IPS-11a (cell line): ENCODE measurements around the gene ACTL6B.

ENCODE experiments used
- H3K4me3 ChIP-seq: one replicate; pipeline ENCODE4 v1.5.1; 2013; ENCODE audit warnings: low read depth, low read length, control low read depth

The ACTL6B gene

GRCh38 chr7:100683659-100684533 lies 27.6 kb upstream of the ACTL6B start:
- no peak overlapping the region for H3K4me3 ChIP-seq

- no peak overlapping the region for H3K4me3 ChIP-seq
Measured at GRCh38 chr7:100682991-100683658, 26.9 kb upstream of the ACTL6B start.

GRCh38 chr7:100682228-100682741 lies 26.0 kb upstream of the ACTL6B start:
- H3K4me3 ChIP-seq = no peak overlapping the region

- no peak overlapping the region for H3K4me3 ChIP-seq
Measured at GRCh38 chr7:100681491-100682227, 25.4 kb upstream of the ACTL6B start.

DNA sequence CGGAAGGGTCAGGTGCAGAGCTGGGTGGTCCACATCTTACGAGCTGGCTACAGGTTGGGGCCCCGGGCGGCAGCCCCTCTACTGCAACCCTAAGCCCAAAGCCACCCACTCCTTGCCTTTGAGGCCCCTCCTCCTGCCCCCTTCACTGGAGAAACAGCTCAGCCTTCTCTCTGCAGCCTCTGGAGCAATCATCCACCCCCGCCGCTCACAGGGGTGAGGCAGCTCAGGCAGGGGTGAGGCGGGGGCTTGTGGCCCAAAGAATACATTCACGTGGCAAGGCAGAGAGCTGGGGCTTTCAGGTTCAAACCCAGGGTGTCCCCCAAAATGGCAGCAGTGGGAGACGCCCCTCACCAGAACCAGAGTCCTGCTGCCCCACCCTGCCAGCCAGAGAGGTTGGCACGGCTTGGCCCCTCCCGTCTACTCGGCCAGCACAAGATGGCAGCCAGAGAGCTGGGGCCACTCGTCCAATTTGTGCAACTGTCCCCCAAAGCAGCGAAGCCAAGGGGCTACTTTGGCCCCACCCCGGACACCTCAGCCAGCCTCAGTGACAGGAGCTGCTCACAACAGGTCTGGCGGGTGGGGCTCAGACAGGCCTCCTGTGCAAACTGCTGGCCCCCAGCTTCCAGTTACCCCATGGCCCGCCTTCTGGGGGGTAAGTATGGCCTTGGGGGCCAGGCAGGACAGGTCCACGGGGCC lies 24.5 kb upstream of the ACTL6B start:
- H3K4me3 ChIP-seq = no peak overlapping the region

GRCh38 chr7:100679927-100680575 lies 23.8 kb upstream of the ACTL6B start:
- no peak overlapping the region for H3K4me3 ChIP-seq

DNA sequence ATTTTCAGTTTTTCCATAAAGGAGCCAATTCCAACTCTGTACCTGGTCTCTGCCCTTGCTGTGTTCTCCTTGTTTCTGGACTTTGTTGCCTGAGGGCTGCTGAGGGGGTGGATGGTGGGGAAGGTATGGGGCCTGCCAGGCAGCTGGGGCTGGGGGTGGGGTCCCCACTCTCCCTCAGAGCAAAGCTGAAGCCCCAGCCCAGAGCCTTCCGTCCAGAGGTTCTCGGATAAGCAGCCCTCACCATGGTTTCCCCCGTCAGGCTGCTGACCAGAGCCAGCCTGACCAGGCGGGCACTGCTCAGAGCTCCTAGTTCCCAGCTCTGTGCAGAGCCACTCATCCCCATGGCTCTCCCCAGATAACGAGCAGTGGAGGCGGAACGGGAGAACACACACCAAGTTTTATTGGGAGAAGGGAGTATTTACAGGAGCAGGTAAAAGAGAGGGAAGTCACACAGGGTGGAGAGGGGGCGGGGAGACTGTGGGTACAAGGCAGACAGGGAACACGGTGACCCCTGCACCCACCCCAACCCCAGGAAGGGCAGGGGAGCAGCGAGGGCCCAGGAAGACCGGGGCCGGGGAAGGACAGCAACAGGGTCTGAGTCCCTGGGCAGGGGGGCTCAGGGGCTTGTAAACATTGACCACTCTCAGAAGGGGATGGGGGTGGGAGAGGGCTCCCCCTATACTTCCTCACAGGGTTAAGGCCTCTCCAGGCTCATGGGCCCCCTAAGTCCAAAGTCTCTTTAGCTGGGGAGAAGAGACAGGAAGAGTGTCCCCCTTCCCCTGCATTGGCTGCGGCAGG lies 23.1 kb upstream of the ACTL6B start:
- no peak overlapping the region for H3K4me3 ChIP-seq

GRCh38 chr7:100678291-100678984 lies 22.2 kb upstream of the ACTL6B start:
- H3K4me3 ChIP-seq = no peak overlapping the region

DNA sequence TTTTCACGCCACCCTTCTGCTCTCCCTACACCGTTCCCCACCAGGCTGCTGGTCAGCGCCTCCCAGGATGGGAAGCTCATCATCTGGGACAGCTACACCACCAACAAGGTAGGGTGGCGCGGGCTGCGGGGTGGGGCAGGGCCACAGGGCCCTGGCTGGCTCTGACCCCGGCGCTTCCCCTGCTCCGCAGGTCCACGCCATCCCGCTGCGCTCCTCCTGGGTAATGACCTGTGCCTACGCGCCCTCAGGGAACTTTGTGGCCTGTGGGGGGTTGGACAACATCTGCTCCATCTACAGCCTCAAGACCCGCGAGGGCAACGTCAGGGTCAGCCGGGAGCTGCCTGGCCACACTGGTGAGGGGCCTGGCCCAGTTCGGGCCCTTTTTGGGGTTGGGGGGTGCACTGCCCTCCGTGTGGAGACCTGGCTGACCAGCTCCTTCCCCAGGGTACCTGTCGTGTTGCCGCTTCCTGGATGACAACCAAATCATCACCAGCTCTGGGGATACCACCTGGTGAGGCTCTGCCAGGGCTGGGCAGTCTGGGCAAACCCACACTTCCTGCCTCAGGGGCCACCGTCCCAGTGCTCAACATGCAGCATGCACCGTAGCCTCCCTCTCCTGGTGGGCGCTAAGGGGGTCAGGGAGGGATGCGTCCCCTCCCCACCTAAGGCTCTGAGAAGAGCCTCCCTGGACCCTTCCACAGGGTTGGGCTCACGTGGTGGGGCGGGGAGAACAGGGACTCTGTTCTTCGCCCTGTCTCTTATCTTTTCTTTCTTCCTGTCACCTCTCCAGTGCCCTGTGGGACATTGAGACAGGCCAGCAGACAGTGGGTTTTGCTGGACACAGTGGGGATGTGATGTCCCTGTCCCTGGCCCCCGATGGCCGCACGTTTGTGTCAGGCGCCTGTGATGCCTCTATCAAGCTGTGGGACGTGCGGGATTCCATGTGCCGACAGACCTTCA lies 21.3 kb upstream of the ACTL6B start:
- no peak overlapping the region for H3K4me3 ChIP-seq

DNA sequence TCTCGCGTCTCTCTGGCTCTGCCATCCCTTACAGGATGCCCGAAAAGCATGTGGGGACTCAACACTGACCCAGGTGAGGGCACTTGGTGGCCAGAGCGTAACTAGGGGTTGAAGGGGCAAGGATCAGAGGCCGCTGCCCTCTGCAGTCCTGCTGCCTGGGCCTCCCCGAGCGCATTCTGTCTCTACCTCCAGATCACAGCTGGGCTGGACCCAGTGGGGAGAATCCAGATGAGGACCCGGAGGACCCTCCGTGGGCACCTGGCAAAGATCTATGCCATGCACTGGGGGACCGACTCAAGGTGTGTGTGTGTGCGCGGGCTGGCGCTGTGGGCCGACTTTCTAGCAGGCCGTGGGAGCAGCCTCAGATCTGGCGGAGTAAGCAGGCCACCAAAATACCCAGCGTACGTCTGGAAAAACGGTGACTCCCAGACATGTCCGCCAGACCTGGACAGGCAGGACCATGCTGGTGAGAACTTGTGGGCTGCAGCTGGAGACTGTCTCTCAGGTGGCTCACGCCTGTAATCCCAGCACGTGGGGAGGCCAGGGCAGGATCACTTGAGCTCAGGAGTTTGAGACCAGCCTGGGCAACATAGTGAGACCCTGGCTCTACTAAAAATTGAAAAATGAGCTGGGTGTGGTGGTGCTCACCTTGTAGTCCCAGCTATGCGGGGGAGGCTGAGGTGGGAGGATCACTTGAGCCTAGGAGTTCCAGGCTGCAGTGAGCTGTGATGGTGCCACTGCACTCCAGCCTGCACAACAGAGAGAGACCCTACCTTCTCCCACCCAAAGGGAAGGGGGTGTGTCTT lies 20.5 kb upstream of the ACTL6B start:
- peak overlapping the region; percentile 8 for H3K4me3 ChIP-seq

GRCh38 chr7:100675581-100676350 lies 19.5 kb upstream of the ACTL6B start:
- peak overlapping the region; percentile 27 for H3K4me3 ChIP-seq

DNA sequence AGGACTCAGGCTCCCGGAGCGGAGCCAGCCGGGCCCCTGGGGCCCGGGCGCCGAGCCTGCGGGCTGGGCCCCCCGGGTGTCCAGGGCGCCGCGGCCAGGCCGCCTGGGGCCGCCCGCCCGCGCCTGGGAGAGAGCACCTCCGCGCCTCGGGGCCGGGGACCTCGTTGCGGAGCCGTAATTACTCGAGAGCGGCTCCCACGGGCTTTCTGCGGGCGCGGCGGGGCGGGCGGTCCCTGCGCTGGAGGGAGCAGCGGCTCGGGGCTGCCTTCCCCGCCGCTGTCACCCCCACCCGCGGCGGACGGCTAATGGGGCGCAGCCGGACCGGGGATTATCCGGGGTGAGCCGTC lies 18.8 kb upstream of the ACTL6B start:
- H3K4me3 ChIP-seq = peak overlapping the region; percentile 78

GRCh38 chr7:100674411-100675104 lies 18.3 kb upstream of the ACTL6B start:
- peak overlapping the region; percentile 78 for H3K4me3 ChIP-seq

DNA sequence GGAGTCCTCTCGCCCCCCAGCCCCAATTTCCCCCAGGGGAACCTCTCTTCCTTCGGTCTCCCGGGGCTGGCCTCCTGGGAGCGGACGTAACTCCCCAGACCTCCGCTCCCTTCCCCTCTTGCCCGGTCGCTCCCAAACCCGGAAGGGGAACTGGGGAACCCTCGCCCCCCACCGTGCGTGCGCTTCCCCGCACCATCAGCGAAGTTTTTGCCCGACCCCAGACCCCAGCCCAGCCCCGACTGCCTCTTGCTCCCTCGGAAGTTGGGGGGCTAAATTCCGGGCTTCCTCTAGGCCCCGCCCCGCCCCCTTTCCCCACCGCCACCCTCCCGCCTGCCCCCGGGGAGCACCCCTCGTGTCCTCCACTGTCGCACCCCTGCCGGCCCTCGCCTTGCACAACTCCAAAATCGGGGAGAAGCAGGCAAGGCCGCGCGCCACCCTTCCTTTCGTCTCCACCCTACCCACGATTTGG lies 17.7 kb upstream of the ACTL6B start:
- peak overlapping the region; percentile 78 for H3K4me3 ChIP-seq

GRCh38 chr7:100673302-100673941 lies 17.2 kb upstream of the ACTL6B start, which contains the start of gene GNB2:
TSS of gene GNB2 (plus strand) at chr7:100673740. CDS start at chr7:100676266, 2,526 bp downstream.
- peak within 1 kb of the TSS; percentile 78 for H3K4me3 ChIP-seq
